IPS-NIHi11 (cell line): ENCODE data around the gene HELQ.
"Not testable (repeated sequence)": the region's sequence is repeated elsewhere in the genome, so short reads cannot be mapped to it uniquely, and the experiment has no call there.

ENCODE experiments used
- DNase-seq: peaks from one replicate; pipeline ENCODE4 v3.0.0; 2012; ENCODE audit warnings: mixed read lengths, low spot score

The HELQ gene

GRCh38 chr4:83455281-83456183, at the start of gene HELQ, which contains the start of gene MRPS18C:
HELQ (minus strand) TSS chr4:83455823; CDS start chr4:83455693, 130 bp downstream.
MRPS18C (plus strand) TSS chr4:83456058; CDS start chr4:83456078, 20 bp downstream.
- DNase-seq = peak; percentile 96

DNA sequence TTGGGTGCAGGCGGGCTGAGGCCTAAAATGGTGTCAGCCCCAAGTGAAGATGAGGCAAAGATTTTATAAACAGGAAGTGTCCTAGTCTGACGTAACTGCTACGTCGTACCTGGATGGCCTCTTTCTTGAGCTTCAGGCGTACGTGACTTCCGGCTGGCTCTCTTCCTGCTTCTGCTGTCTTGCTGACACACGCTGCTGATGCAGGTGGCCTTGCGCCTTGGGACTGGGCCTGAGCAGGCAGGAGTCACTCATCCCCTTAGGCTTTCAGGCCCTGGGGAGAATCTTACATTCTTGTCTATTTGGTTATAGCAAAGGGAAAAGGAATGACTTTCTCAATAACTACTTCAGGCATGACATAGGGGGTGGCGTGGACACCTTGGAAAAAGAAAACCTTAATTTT, 49.4 kb upstream of the HELQ start:
- no peak for DNase-seq

DNA sequence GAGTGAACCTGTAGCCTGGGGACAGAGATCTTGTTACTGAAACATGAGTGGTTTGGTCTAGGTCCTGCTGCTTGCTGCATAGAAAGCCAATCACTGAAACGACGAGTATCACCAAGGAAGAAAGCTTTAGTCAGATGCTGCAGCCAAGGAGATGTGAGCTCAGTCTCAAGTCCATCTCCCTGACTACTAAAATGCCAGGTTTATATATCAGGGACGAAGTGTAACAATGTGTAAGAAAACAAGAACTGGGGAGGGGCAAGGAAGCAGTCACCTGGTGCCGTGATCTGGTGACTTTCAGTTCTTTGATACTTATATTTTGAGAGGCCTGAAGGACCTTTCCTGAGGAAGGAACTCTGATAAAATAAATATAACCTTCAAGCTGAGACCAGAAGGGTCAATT, 48.9 kb upstream of the HELQ start:
- DNase-seq = no peak

- DNase-seq = no peak
Observed at GRCh38 chr4:83503974-83504373, 48.4 kb upstream of the HELQ start.

- DNase-seq = not testable (repeated sequence)
Observed at GRCh38 chr4:83501671-83502070, 46.0 kb upstream of the HELQ start.

DNA sequence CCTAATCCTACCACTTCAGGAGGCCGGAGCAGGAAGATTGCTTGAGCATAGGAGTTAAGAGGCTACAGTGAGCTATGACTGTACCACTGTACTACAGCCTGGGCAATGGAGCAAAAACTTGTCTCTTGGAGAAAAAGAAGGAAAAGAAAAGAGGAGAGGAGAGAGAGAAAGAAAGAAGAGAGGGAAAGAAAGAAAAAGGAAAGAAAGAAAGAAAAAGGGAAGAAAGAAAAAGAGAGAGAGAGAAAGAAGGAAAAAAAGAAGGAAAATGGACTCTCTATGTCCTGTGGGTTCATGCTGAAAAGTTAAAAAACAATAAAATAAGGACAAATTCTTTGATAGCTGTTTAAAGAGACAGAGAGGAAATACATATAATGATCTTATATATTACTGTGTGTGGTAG, 42.6 kb upstream of the HELQ start:
- no peak for DNase-seq

GRCh38 chr4:83496085-83496917, 40.7 kb upstream of the HELQ start:
- DNase-seq = not testable (repeated sequence)

GRCh38 chr4:83490876-83491450, 35.3 kb upstream of the HELQ start:
- peak; percentile 47 for DNase-seq

DNA sequence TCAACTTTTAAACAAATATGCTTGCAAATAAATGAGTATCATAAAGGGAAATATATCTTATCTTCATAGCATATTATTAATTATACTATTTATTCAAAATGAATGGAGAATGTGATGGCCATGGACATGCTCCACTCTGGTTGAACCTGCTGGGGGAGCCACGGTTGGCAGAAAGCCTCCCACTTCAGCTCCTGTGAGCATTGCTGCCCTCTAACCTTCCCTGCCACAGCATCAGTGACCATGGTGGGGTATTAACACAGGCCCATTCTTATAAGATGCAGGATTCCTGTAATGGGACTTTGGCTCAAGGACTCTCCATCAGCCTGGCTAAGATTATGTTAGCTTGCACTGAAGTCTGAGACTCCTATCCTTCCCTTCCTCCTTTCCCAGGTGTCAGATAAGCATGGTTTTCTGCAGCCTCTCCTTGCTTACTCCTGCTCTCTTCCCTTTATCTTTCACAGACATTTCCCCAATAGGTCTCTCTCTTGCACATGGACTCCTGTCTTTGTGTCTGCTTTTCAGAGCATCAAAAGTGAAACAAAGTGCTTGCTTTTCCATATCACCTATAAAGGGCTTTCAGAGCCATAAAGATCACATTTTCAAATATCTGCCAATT, 34.2 kb upstream of the HELQ start:
- DNase-seq = no peak

DNA sequence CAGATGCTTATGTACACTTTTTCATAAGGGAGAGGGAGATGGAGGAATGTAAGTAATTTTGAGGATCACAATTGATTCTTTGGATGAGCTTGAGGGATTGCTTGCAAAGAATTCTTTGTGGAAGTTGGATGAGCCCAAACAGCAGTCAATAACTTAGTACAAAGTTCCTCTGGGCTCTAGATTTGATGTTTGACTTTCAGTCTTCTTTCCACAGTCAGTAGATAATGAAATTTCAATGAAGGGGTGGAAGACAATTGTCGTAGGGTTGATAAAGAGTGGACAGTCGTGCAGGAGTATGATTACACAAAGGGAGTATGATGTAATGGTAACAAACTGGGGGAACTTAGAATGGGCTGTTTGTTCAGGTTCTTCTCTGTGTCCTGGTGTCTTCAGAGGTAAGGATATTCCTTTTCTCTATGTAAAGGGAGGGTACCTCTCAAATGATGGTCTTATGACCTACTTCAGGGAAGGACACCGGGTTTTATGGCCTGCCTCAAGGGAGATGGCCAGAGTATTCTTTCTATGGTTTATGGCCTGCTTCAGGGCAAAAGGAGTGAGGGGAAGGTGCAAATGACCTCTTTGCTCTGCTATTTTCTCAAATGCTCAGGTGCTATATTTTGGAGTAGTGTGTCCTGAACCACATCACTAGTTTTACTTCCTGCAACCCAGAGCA, 31.0 kb upstream of the HELQ start:
- DNase-seq = no peak

GRCh38 chr4:83484500-83485461, 29.2 kb upstream of the HELQ start, which contains the start of gene ABRAXAS1:
ABRAXAS1 (minus strand) TSS chr4:83485100; CDS start chr4:83485072, 28 bp downstream.
- peak; percentile 99 for DNase-seq

GRCh38 chr4:83473966-83474365, 18.3 kb upstream of the HELQ start:
- no peak for DNase-seq

DNA sequence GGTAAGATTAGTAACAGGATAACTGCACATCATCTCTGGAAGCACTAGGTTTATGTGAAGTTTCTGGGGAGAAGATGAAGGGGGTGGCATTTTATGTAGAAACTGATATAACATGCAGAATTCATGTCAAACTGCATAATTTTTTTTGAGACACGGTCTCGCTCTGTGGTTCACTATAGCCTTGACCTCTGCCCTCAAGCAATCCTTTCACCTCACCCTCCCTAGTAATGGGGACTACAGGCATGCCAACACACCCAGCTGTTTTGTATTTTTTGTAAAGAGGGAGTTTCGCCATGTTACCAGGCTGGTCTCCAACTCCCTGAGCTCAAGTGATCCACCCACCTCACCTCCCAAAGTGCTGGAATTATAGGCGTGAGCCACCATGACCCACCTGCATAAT, 17.8 kb upstream of the HELQ start:
- DNase-seq = no peak

GRCh38 chr4:83456184-83456501, 520 bp upstream of the HELQ start:
- DNase-seq = no peak

DNA sequence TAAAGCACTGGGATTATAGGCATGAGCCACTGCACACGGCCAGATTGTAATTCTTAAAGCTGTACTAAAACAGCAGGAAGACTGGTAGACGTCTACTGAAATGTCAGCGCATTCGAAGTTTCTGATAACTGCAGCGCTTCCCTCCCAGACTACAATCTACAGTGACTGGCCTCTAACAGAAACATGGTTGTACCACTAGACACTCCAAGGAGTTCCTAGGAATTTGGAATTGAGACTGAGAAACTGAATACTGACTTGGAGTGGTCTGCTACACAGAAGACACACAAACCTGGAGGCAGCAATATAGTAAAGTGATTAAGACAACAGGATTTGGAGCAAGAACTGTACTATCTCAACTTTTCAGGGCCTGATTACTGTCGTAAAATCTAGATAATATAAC, 937 bp downstream of the HELQ start:
- no peak for DNase-seq

- DNase-seq = no peak
Observed at GRCh38 chr4:83449009-83449408, 6.6 kb downstream of the HELQ start.

GRCh38 chr4:83440899-83441298, 14.7 kb downstream of the HELQ start:
- DNase-seq = no peak

DNA sequence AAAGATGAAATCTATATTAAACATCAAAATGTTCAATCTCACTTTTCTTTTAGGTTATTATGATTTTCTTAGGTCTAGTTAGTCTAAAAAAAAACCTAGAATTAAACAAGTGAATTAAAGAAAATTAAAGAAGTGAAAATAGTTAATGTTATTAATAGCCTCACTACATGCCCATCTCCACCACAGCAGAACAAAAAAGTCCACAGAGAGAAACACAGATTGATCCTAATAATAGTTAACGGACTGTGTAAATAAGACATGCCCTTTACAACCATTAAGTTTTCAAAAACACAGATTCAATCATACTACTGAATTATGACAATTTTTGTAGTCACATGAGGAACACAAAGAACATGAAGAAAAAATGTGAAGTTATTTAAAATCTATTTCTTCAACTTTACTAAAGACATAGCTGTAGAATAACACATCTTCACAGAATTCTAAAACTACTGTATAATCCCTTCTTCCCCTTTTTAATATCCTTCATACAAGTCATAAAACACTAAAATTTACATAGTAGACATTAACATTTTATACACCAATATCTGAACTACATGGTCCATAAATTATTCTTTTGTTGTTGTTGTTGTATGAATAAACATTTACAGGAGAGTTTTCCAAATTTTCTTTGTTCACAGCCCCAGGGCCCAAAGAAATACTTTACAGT, 15.3 kb downstream of the HELQ start:
- no peak for DNase-seq

GRCh38 chr4:83438719-83439118, 16.9 kb downstream of the HELQ start:
- no peak for DNase-seq

DNA sequence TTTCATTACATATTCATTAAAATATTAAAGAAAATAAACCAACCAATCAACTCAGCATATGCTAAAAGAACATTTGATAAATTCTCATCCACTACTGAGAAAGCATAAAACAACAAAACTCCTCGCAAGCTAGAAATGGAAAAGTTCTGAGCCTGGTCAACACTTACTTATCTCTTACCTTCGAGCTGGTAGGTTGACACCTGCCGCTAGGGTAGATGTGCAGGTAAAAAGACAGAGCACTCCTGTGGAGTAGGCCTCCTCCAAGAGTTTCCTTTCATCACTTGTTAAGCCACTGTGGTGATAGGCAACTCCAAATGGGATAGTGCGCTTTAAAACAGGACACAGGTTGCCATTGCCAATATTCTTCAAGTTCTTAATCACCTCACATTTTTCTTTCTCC, 18.9 kb downstream of the HELQ start:
- no peak for DNase-seq
